A204.1 (cell line): ENCODE results near the gene NAV2.

ENCODE experiments used
- FAIRE-seq: peaks from 2 replicates; lab custom pipeline; 2012; peaks lifted over from hg19 to GRCh38; lab: Jason Lieb, UNC

Gene NAV2

DNA sequence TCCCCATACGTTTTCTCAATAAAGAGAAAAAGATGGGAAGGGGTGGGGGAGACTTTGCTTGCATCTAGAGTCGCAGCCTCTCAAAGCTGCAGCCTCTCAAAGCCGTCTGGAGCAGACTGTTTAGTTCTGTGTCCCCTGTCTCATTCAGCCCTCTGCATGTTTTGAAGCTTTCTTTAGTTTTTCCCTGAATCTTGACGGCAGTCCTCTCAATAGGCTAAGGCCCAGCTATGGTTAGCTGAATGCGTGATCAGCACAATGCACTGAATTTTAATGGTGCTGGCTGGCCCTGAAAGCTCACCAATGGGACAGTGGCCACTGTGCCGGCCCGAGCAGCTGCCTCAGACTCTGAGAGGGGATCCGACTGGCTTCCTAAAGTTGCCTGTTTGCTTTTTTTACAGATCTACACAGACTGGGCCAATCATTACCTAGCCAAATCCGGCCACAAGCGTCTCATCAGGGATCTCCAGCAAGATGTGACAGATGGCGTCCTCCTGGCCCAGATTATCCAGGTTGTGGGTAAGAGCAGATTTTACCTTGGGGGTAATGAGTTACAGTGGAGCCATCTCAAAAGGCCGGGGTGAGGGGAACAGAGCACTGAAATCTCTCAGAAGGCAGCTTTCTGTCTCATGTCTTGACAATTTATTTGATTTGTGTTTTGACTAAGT lies 119.6 kb downstream of the NAV2 start:
- no peak for FAIRE-seq

DNA sequence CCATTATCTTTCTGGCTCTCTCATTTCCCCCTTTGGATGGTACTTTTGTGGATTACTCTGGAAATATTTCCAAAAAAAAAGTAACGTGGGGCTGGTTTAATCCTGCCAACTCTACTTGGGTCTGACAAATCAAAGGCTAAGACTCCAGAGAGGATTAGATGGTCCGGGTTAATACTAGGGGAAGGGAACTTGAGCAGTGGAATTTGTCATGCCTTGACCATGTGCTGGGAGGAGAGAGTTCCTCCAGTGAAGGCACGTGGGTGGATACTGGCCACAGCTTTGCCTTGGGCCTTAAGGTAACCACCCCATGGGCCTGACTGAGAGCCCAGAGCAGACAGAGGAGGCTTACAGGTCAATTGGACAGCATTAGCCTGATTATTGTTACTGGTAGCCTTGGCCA lies 120.3 kb downstream of the NAV2 start:
- no peak for FAIRE-seq

DNA sequence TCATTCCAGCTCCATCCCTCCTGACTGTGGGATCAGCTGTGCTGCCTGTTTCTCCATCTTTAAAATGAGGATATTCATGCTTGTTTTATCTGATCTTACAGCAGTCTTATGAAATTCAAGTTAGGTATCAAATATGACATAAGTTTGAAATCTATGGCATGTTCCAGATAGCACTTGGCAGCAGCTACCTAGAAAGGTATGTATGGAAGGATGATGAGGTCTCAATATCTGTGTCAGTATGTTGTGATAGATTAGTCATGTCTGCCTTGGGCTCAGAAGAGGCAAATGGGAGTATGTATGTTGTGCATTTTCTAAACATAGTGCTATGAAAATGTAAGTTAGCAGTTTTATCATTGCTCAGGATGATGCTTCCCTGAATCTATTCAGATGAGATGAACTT lies 122.1 kb downstream of the NAV2 start:
- FAIRE-seq: no peak

DNA sequence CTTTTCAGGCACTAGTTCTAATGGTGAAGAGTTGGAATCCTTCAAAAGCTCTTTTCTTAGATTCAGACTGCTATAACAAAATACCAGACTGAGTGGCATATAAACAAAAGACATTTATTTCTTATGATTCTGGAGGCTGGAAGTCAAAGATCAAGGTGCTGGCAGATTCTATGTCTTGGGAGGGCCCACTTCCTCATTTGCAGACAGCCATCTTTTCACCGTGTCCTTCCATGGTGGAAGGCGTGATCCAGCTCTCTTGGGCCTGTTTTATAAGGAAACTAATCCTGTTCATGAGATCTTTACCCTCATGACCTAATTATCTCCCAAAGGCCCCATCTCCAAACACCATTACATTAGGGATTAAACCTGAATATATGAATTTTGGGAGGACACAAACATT lies 124.0 kb downstream of the NAV2 start:
- no peak for FAIRE-seq

DNA sequence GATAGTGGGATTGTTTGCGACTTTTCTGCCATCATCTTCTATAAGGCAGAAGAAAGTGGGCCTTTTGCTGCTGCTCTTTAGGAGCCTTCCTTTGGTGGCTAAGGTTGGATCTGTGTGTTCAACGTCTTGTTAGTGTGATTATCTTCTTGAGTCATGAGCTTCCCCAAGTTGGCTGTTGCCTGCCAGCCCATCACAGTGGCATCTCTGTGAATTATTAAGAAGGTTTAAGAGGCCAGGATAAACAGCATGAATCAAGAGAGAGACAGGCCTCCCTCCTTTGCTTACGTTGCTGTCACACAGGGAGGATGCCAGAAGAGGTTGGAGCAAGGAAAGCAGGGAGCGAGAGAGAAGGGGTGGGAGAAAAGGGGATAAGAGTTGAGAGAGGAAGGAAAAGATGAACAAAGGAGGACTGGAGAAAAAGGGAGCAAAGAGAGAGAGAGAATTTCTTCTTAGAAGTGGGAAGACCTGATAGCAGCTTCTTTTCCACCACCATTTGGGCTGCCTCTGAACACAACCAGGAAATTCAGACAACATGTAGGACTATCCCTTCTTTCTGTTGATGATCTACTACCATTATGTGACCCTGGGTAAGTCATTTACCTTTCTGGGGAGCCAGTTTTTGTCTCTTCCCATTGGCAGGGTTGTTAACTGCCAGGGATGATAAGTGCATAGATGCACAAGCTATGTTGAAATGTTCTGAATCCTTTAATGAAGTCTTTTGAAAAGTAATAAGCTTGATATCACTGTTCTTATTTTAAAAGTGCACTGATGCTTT lies 126.5 kb downstream of the NAV2 start:
- no peak for FAIRE-seq

DNA sequence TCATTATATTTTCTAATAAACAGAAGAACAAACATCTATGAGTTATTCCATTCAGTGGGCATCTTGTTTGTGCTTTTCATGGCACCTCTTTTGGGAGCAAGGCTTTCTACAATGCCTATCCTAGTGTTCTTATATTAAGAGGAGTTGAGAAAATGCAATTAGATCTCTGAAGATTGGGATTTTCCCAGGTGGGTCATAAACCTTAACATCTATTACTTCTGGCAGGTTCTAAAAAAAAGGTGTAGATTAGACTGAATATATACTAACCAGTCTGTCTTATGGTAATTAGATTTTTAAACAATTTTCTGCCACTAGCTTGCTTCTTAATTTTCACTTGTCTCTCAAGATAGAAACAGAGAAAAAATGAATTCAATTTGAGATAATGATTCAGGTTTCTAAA lies 128.3 kb downstream of the NAV2 start:
- FAIRE-seq: no peak

DNA sequence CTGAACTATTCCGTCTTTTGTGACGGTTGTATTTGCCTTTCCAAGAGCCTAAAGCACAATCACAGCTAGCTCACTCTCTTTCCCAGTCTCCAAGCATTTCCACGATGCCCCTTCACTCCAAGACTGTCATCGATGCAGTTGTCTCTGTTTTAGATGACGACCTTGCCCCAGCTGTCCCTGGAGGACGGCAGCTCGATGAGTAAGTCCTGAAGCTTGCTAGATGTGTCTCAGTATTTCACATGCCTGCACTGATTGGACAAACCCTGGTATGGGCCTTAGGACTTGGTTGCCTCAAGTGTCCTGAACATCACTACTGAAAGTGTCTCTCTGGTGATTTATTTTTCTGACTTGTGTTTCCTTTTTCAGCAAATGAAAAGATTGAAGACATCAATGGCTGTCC lies 129.9 kb downstream of the NAV2 start:
- FAIRE-seq: no peak

DNA sequence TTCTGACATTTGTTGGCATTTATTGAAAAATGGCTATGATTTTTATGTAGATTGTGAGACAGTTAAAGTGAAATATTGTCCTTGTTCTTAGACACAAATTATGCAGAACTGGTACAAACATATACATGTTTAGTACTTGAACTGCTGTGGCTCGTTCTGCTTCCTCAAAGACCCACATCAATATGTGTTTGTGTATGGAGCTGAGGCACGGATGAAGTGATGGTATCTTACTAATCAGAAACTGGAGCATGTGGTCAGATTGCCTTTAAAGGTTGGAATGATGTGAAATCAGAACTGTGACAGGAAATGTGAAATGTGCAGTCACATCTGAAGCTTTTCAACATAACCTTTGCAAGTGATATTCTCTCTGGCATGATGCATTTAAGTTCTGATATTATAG lies 130.4 kb downstream of the NAV2 start:
- FAIRE-seq: no peak

DNA sequence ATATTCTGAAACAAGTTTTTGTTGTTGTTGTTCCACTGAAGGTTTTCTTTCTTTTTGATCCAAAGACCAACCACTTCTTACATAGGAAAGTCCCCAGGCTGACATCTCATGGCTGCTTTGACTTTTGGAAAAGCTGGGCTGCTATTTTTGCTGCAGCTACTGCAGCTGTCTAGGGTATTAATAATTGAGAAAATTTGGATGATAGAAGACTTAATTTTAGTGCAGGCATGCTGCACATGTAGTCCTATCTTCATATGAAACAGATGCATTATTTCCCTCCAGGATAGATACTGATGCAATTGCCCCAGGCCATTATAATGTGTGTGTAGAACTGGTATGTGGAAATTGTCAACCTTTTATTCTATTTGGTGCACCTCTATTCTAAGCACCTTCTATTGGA lies 131.4 kb downstream of the NAV2 start:
- no peak for FAIRE-seq

DNA sequence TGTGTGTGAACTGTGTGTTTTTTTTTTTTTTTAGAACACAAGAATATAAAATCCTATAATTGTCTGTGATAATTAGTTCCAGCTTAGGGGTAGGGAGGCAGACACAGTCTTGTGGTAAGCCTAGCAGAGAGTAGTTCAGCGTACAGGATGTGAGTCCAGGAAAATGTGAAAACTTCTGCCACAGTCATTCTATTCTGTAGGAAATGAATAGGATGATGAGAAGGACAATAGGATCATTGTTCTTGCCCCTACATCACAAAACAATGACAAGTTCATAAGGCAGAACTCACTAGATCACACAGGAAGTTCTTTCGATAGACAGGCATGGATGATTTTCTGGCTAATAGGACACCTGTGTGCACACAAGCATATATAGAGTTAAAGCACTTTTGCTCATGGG lies 132.2 kb downstream of the NAV2 start:
- FAIRE-seq: no peak

DNA sequence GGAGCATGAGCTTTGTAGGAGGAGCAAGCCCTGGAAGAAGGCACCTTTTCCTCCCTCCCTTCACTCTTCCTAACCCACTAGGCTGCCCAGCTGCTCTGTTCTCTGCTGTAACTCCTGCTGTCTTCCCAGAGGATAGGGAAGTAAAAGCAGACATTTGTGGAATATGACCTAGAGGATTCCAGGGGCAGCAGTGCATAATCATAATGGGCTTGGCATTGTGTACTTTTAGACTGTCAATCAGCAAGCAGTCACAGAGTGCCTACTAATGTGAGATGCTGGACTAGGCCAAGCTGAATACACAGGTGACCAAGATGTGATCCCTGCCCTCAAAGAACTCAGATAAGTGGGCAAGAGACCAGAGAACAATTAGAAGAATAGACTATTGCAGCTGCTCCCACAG lies 133.0 kb downstream of the NAV2 start:
- FAIRE-seq: no peak

DNA sequence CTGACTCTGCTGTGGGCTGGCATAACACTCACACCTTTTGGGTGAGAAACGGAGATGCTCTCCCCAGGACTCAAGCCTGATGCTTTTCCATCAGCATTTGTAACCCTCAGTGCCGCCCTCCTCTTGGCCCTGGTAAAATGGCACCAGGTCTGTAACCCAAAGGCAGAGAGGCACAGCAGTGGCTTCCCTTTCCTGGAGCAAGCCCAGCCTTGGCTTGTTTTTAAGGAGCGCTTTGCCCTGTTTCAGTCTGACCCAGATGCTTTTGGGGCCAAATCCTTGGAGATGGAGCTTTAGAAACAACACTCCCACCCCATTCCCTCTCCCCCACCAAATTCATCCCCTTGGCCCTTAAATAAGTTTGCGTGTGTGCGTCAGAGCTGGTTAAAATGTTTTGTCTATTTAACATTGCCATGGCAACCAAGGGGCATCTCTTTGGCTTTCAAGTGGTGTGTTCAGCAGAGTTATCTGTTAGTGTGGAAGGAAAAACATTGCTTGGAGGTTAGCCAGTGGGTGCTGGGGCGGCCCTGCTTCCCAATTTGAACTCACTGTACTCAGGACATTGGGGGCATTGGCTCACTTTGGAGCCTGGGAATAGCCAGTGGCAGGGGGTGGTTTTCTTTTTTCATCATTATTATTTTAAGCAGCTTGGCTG lies 134.1 kb downstream of the NAV2 start:
- no peak for FAIRE-seq

DNA sequence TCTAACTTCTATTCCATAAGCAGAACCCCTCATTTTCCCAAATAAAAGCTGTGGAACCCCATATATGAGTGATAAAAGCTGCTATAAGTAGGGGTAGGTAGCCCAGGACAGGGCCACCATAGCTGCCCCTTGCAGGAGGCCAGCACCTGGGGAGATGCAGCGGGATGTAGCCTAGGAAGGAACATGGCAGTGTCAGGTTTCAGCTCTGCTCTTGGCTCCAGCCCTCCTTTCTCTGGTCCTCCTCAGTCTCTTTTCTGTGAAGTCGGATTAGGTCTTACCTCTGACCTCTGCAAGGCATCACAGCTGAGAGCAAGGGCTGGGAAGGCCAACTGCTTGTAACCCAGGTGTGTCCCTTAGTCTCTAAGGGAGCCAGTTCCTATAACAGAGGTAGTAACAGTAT lies 135.6 kb downstream of the NAV2 start:
- no peak for FAIRE-seq

DNA sequence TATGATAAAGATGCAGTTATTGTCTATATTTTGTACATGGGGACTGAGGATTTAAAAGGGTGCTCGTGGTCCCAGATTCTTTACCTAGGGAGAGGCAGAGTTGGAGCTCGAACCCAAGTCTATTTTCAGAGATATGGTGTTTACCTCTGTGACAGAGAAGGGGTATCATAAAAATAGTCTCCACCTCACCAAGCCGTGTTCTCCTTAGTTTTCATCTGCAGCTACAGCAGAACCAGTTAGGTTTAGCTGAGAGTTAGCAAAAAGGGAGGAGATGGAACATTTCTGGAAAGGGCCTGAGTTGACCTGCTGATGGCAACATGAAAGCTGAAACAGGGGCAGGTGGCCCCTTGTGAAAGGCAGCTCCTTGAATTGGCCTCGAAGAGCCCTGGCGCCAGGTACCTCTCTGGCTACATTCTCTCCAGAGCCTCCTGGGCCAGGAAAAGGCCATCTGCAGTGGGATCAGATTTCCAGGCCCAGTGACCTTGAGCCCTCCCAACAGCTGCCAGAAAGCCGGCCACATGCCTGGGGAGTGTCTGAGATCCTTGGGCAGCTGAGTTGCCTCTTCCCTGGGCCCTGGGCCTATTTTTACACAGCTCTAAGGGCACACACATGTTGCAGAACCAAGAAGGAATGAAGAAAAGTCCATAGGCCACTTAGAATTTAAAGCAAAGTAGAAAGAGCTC lies 136.6 kb downstream of the NAV2 start:
- FAIRE-seq: no peak

DNA sequence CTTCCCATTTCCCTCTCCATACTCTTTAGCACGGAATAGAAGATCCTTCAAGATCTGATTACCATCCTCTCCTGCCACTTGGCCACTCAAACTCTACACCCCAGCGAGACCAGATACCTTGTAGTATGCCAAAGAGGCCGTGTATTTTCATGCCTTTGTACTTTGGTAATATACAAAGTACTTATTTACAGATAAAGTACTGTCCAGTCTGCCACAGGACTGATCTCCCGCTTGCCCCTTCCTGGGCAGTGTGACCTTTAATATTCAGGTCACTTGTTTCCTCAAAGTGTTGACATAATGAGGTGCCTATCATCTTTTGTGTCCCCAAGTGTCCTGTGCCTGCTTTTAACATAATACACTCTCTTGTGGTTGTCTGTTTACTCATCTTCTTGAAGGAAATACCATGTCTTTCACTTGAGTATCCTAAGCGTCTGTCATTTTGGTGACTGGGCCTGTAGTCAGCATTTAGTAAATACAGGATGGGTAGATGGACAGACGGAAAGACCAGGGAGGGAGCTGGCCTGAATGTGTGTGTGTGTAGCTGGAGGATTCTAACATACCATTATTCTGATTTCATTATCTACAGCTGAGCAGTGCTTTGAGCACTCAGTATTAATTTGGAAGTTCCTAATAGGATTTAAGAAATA lies 137.4 kb downstream of the NAV2 start:
- no peak for FAIRE-seq

DNA sequence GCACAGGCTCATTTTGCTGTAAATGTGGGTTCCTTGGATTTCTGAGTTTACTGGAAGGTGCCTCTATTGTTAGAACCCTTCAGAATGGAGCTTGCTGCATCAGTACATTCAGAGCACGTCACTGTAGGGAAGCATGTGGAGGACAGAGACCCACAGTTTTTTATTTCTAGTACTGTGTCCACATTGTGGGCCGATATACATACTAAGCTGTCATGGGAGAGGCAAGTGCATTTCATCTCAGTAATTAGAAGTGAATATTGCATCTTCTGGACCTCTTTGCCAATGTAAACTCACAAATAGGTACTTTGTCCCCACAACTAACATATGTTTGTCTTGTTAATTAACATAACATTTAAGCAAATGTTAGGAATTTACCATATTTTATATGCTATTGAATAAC lies 139.7 kb downstream of the NAV2 start:
- FAIRE-seq: no peak

DNA sequence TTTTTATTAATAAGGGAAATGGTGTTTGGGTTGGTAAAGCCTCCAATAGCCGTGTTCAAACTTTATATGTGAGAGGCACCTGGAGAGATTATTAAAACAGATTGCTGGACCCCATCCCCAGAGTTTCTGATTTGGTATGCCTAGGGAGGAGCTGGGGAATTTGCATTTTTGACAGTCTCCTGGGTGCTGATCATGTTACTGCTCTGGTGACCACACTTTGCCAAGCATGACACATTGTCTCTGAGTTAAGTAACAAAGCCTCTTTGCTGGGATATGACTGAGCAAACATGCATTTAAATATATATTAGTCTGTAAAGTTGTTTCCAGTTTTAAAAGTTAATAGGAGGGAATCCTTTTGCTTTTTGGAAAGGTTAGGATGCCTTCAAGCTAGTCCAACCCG lies 140.4 kb downstream of the NAV2 start:
- no peak for FAIRE-seq

DNA sequence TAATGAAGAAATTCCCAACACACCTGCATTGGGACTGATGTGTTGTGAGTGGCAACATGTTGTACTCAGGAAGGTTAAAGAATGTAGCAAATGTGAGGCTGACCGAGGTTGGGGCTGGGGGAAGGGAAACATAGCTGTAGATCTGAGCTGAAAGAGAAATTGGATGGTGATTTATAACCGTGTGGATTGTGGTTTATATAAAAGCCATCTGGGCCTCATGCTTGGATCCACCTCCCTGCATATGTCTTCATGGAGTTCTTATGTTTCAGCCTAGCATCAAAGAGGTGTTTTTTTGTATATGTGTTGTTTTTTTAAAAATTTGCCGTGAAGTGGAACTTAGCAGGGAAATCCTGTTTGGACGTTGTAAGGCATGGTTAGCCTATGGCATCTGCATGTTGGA lies 141.3 kb downstream of the NAV2 start:
- no peak for FAIRE-seq

DNA sequence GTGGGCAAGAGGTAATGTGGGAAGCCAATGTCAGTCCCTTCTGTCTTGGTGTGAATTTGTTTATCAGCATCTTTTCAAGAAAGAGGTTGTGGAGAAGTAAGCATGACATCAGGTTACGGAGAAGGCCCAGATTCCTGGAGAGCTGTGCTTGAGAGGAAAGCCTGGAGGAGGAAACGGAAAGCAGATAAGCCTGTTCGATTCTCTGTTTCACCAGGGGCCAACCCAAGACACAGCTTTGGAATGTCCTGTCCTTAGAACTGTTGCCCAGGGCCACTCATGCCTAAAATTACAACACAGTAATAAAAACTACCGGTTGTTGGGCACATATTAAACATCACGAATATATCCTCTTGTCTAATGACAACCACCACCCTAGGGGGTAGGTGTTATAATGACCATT lies 148.5 kb downstream of the NAV2 start:
- no peak for FAIRE-seq

DNA sequence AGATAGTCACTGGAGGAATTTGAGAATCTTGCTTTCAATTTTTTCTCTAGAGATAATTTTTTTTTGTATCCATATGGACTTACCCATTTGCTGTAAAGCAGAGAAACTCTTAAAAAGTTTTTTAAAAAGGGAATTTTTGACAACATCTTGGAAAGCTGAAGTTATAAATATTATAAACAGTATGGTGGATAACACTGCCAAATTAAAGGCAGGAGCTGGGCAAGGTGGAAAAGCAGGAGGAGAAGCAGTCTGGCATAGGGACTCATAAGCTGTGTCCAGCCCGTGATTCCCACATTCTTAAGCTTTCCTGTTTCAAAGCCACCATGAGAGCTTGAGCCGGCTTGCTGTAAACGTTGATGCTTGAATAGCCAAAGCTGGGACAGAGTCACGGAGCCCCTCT lies 149.5 kb downstream of the NAV2 start:
- no peak for FAIRE-seq

DNA sequence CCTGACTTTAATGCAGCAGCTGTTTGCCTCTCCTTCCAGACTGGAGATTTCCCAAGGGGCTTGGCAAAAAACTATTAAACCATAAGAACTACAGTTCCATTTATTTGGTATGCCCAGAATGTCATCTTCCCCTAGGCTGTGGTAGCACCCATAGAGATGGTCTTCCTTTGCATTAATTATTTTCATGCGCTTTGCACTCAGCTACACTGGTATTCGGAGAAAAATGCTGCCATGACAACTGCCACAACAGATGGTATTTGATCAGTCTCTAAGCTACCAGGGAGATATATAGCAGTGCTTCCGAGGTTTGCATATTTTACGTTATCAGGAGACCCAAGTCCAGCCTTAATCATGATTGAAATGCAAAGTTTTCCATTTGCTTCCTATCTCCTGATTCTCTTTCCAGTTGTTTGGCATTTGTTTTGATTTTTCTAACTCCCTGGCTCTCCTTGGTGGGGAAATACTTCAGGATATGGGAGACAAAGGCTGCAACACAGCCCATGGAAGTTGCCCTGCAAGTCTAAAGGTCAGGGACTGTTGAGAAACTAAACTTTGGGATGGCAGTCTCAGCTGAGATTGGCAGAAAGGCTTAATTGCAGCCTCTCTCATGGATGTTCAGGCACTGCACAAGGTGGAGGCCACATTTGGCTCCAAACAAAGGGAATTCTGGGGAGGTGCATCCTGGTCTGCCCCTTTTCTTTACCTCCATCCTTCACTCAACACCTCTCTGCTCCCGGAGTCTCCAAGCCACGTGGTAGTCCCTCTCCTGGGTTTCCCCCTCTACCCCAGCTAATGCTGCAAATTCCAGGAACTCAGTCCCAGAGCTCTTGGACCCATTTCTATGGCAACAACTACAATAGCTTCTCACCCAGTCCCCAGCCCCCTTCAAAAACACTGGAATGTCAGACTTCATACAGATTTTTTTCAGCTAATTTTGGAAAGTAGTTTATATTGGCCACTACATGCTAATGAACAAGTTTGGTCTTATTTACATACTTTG lies 151.8 kb downstream of the NAV2 start:
- FAIRE-seq: no peak
